Endothelial cell of umbilical vein (primary cell): ENCODE results near the gene PHACTR1. TPM values are rescaled to one million over a fixed set of nuclear protein-coding genes. Genes with fewer than 3 reads are reported as not detected.

Experiments used
- BruUV-seq: library from RNA; stranded (reverse); fragments of 400-500 nt; replicated peaks from 2 replicates; lab custom pipeline; 2021; lab: Mats Ljungman, UMichigan
- CTCF ChIA-PET: fragments of 300-600, 350-600 bp; sonication (Branson Sonifier 250); formaldehyde crosslinking; loops from one replicate; lab custom pipeline; 2021; ENCODE audit warnings: antibody characterized with exemption, inconsistent platforms; lab: Charles Lee
- POLR2A ChIA-PET: fragments of 300-600, 350-600 bp; sonication (Branson Sonifier 250); formaldehyde crosslinking; loops from one replicate; lab custom pipeline; 2021; ENCODE audit warnings: antibody characterized with exemption, inconsistent platforms; lab: Charles Lee
- DNase-seq: peaks from one replicate; pipeline ENCODE4 v3.0.0-alpha.2; 2011; ENCODE audit warnings: low read depth, low spot score
- FAIRE-seq: peaks from 2 replicates; lab custom pipeline; 2011; peaks lifted over from hg19 to GRCh38; lab: Jason Lieb, UNC
- H2AFZ ChIP-seq: 2 replicates; pipeline ENCODE4 v1.6.0; 2012; ENCODE audit warnings: low read depth, low read length, control low read depth, inconsistent platforms
- H3K27ac ChIP-seq: 2 replicates; pipeline ENCODE4 v1.5.1; 2011; ENCODE audit warnings: low read depth, mild to moderate bottlenecking, control low read depth, low read length, moderate library complexity; ENCODE audit not compliant: insufficient read depth
- H3K27me3 ChIP-seq, 2 experiments: 2 replicates each; pipeline versions ENCODE4 v1.6.0 to v1.6.1; 2011; ENCODE audit warnings: low read length in 2 of 2, mixed read lengths in 1 of 2; ENCODE audit not compliant: control insufficient read depth in 2 of 2, insufficient read depth in 2 of 2
- H3K36me3 ChIP-seq, 2 experiments: 2 replicates in 1 of 2; 3 replicates in 1 of 2; pipeline ENCODE4 v1.5.1; 2011; ENCODE audit warnings: low read length in 2 of 2, mild to moderate bottlenecking in 1 of 2, moderate library complexity in 1 of 2; ENCODE audit not compliant: control insufficient read depth in 2 of 2, insufficient read depth in 2 of 2; ENCODE audit errors: extremely low read depth in 1 of 2
- H3K4me1 ChIP-seq: 3 replicates; pipeline ENCODE4 v1.5.1; 2011; ENCODE audit warnings: mild to moderate bottlenecking, low read length; ENCODE audit not compliant: control insufficient read depth, insufficient read depth; ENCODE audit errors: extremely low read depth
- H3K4me2 ChIP-seq: 2 replicates; pipeline ENCODE4 v1.6.1; 2011; ENCODE audit warnings: low read length, control low read depth, mixed read lengths; ENCODE audit not compliant: insufficient read depth
- H3K4me3 ChIP-seq, 3 experiments: fragments of 200-600 bp in 1 of 3; sonication (generic), shearing (Covaris generic) in 1 of 3; replicated peaks in 1 of 3; 2 replicates each; pipeline ENCODE4 v1.5.1; 2011 to 2016; ENCODE audit warnings: control low read depth in 3 of 3, low read length in 3 of 3, mild to moderate bottlenecking in 2 of 3, inconsistent platforms in 1 of 3, low read depth in 1 of 3, moderate library complexity in 1 of 3; ENCODE audit not compliant: insufficient read depth in 1 of 3
- H3K79me2 ChIP-seq: 2 replicates; pipeline ENCODE4 v1.6.0; 2012; ENCODE audit warnings: low read length, inconsistent platforms; ENCODE audit not compliant: control insufficient read depth, insufficient read depth
- H3K9ac ChIP-seq: replicated peaks from 2 replicates; pipeline ENCODE3; 2011; ENCODE audit warnings: low read length, control low read depth; ENCODE audit not compliant: insufficient read depth; ENCODE audit errors: extremely low read depth
- H3K9me1 ChIP-seq: replicated peaks from 3 replicates; pipeline ENCODE4 v1.6.0; 2011; ENCODE audit warnings: mild to moderate bottlenecking, low read length; ENCODE audit not compliant: control insufficient read depth, insufficient read depth; ENCODE audit errors: extremely low read depth
- H3K9me3 ChIP-seq: replicated peaks from 2 replicates; pipeline ENCODE4 v1.5.1; 2012; ENCODE audit warnings: low read length, inconsistent platforms; ENCODE audit not compliant: control insufficient read depth, insufficient read depth
- H4K20me1 ChIP-seq: replicated peaks from 2 replicates; pipeline ENCODE3; 2011; ENCODE audit warnings: mild to moderate bottlenecking, low read length; ENCODE audit not compliant: control insufficient read depth, insufficient read depth; ENCODE audit errors: extremely low read depth
- CTCF ChIP-seq, 2 donors: IDR thresholded peaks; 1 replicate in 1 of 2; 2 replicates in 1 of 2; pipeline ENCODE4 v1.5.1; 2011; ENCODE audit warnings: low read length in 2 of 2, mild to moderate bottlenecking in 2 of 2, moderate library complexity in 2 of 2, control low read depth in 1 of 2, inconsistent platforms in 1 of 2, low read depth in 1 of 2; ENCODE audit not compliant: insufficient read depth in 1 of 2; ENCODE audit errors: extremely low read depth in 1 of 2
- EZH2 ChIP-seq: IDR thresholded peaks from 2 replicates; pipeline ENCODE4 v1.6.1; 2012; ENCODE audit warnings: borderline replicate concordance, low read depth, mild to moderate bottlenecking, moderate library complexity, low read length, inconsistent platforms; ENCODE audit not compliant: severe bottlenecking
- FOS ChIP-seq: IDR thresholded peaks from 2 replicates; pipeline ENCODE4 v1.6.1; 2011; ENCODE audit warnings: mild to moderate bottlenecking, low read length, moderate library complexity, borderline replicate concordance; ENCODE audit not compliant: insufficient read depth
- GATA2 ChIP-seq: IDR thresholded peaks from 2 replicates; pipeline ENCODE4 v1.7.0; 2011; ENCODE audit warnings: low read depth, mild to moderate bottlenecking, moderate library complexity, mixed read lengths, low read length; ENCODE audit not compliant: insufficient read length, insufficient read depth
- JUN ChIP-seq: IDR thresholded peaks from 2 replicates; pipeline ENCODE4 v1.6.1; 2011; ENCODE audit warnings: borderline replicate concordance, low read depth; ENCODE audit not compliant: insufficient read length, insufficient read depth
- MAX ChIP-seq: IDR thresholded peaks from 2 replicates; pipeline ENCODE4 v1.6.1; 2011; ENCODE audit not compliant: insufficient read depth, insufficient read length
- MYC ChIP-seq: IDR thresholded peaks from one replicate; pipeline ENCODE4 v1.6.1; 2011; ENCODE audit warnings: mild to moderate bottlenecking, low read depth, low read length
- POLR2A ChIP-seq: IDR thresholded peaks from 2 replicates; pipeline ENCODE4 v1.6.1; 2012; ENCODE audit warnings: low read depth, mild to moderate bottlenecking, control low read depth, low read length
- POLR2AphosphoS5 ChIP-seq: IDR thresholded peaks from 2 replicates; pipeline ENCODE4 v1.6.1; 2012; ENCODE audit warnings: low read depth, mild to moderate bottlenecking, control low read depth, low read length, moderate library complexity; ENCODE audit not compliant: insufficient read depth
- dilution Hi-C: fragments of 300-500 bp; cut with MboI; formaldehyde crosslinking; loops from one replicate; pipeline ENCODE4 v1.15.0; 2019; ENCODE audit warnings: low sequenced_read_pairs; ENCODE audit not compliant: extremely low pct_ligation_motif_present
- intact Hi-C: fragments of 100-400 bp; cut with micrococcal nuclease; formaldehyde crosslinking; loops from one replicate; pipeline ENCODE4 v1.10.0; 2022
- polyA plus RNA-seq, 4 experiments: library from polyadenylated mRNA; depleted of rRNA in 3 of 4; stranded (reverse) in 3 of 4; unstranded in 1 of 4; fragments of >200 nt; gene quantifications; 2 replicates each; pipeline versions ENCODE4 v1.2.1 to v1.2.3, GENCODE V29; 2011 to 2012; ENCODE audit warnings: missing spikeins in 1 of 4
- total RNA-seq: library from RNA; stranded (reverse); gene quantifications from 2 replicates; pipeline ENCODE4 v1.2.3, GENCODE V29; 2021

The PHACTR1 gene
- total and polyA plus RNA-seq, 2 donors (not counting 3 experiments of a cell fraction or from before 2014, with no cell fraction given), result 2.4 to 23.2 TPM

- Histone ChIP-seq H3K9me3 (no peaks in the 10 kb centered on the region), H3K4me2 (no peak overlapping the region), H3K27me3 (no peaks in the 10 kb centered on the region), H3K4me3 (no peak overlapping the region), H4K20me1 (no peaks in the 10 kb centered on the region), H3K9me1 (no peaks in the 10 kb centered on the region), H3K79me2 (no peaks in the 10 kb centered on the region), H3K36me3 (no peaks in the 10 kb centered on the region), H3K27ac (no peak overlapping the region), H3K9ac (no peak overlapping the region), H3K4me1 (no peaks in the 10 kb centered on the region), H2AFZ (no peak overlapping the region)
- TF ChIP-seq MYC (no peak), EZH2 (no peak), FOS (no peak), CTCF (IDR thresholded peaks at IDR 0.05; ENCODE audit: extremely low read depth in 1 of 2, insufficient read depth in 1 of 2, low read depth in 1 of 2, low read length in 2 of 2) (no peak), MAX (no peak), JUN (no peak), POLR2A (no peak)
- POLR2A ChIA-PET, result no interaction called here
- intact Hi-C loops (no loop called here), dilution Hi-C loops (no loop called here)
- no peak for DNase-seq
- CTCF ChIA-PET, result no interaction called here
- no TSS peak for BruUV-seq
- FAIRE-seq, result no peak
Observed at GRCh38 chr6:12791371-12791770, 74.8 kb downstream of the PHACTR1 start.

GRCh38 chr6:12798326-12798725 is 81.8 kb downstream of the PHACTR1 start:
- CTCF ChIA-PET, result interaction anchor here (0.8 kb wide), 1 partner anchor 8 kb away, joined by 4 read pairs; no protein-coding TSS in a partner anchor
- dilution Hi-C loops, result no loop called here
- no TSS peak for BruUV-seq

More at GRCh38 chr6:12798326-12798725, 81.8 kb downstream of the PHACTR1 start:
- no peaks in the 10 kb centered on the region for H3K36me3 ChIP-seq
- TF ChIP-seq FOS, result no peak
- no peak for TF ChIP-seq EZH2
- TF ChIP-seq GATA2, result no peak
- no peak for TF ChIP-seq MYC
- no peak for TF ChIP-seq POLR2AphosphoS5
- no peaks in the 10 kb centered on the region for H3K9me3 ChIP-seq
- no peak overlapping the region for H2AFZ ChIP-seq
- no peak overlapping the region for H3K9ac ChIP-seq
- FAIRE-seq, result no peak
- H3K79me2 ChIP-seq, result no peaks in the 10 kb centered on the region
- POLR2A ChIA-PET, result no interaction called here
- no peaks in the 10 kb centered on the region for H3K9me1 ChIP-seq
- intact Hi-C loops, result no loop called here
- H3K4me3 ChIP-seq, result no peak overlapping the region
- no peaks in the 10 kb centered on the region for H3K4me1 ChIP-seq
- no peak overlapping the region for H3K4me2 ChIP-seq
- no peak for DNase-seq
- no peaks in the 10 kb centered on the region for H3K27me3 ChIP-seq
- no peaks in the 10 kb centered on the region for H4K20me1 ChIP-seq
- no peak overlapping the region for H3K27ac ChIP-seq
